Hepatic stellate cell (primary cell): ENCODE results near the gene VWC2.

ENCODE experiments used
- DNase-seq: peaks from one replicate; pipeline ENCODE4 v3.0.0; 2011; ENCODE audit warnings: low spot score

The VWC2 gene

GRCh38 chr7:49783446-49783845 lies 10.0 kb downstream of the VWC2 start:
- DNase-seq, result no peak

- no peak for DNase-seq
Observed at GRCh38 chr7:49787980-49788379, 14.5 kb downstream of the VWC2 start.

- no peak for DNase-seq
Observed at GRCh38 chr7:49788455-49789059, 15.1 kb downstream of the VWC2 start.

- no peak for DNase-seq
Observed at GRCh38 chr7:49789736-49790135, 16.3 kb downstream of the VWC2 start.

GRCh38 chr7:49790209-49790608 lies 16.8 kb downstream of the VWC2 start:
- no peak for DNase-seq

- no peak for DNase-seq
Observed at GRCh38 chr7:49791088-49791741, 17.8 kb downstream of the VWC2 start.

- no peak for DNase-seq
Observed at GRCh38 chr7:49797987-49798660, 24.7 kb downstream of the VWC2 start.

GRCh38 chr7:49800031-49800430 lies 26.6 kb downstream of the VWC2 start:
- no peak for DNase-seq

- DNase-seq, result no peak
Observed at GRCh38 chr7:49802600-49802999, 29.2 kb downstream of the VWC2 start.

- DNase-seq, result no peak
Observed at GRCh38 chr7:49803812-49804211, 30.4 kb downstream of the VWC2 start.

GRCh38 chr7:49805371-49806007 lies 32.1 kb downstream of the VWC2 start:
- no peak for DNase-seq

GRCh38 chr7:49812534-49812933 lies 39.1 kb downstream of the VWC2 start:
- no peak for DNase-seq

GRCh38 chr7:49817279-49817678 lies 43.8 kb downstream of the VWC2 start:
- no peak for DNase-seq

GRCh38 chr7:49821181-49821580 lies 47.7 kb downstream of the VWC2 start:
- DNase-seq, result no peak

GRCh38 chr7:49822856-49823255 lies 49.4 kb downstream of the VWC2 start:
- DNase-seq, result no peak

GRCh38 chr7:49823566-49823965 lies 50.1 kb downstream of the VWC2 start:
- no peak for DNase-seq

GRCh38 chr7:49839863-49840645 lies 66.6 kb downstream of the VWC2 start:
- no peak for DNase-seq

GRCh38 chr7:49840751-49841405 lies 67.4 kb downstream of the VWC2 start:
- no peak for DNase-seq

- no peak for DNase-seq
Observed at GRCh38 chr7:49845626-49846025, 72.2 kb downstream of the VWC2 start.

GRCh38 chr7:49848211-49848841 lies 74.9 kb downstream of the VWC2 start:
- no peak for DNase-seq

GRCh38 chr7:49850921-49851613 lies 77.6 kb downstream of the VWC2 start:
- no peak for DNase-seq
